ENCODE measurements around the gene ZC3H4.
A peak's percentile ranks its signal among the peaks of the same experiment; 100 is the strongest.
"Not testable (repeated sequence)": the region's sequence is repeated elsewhere in the genome, so short reads cannot be mapped to it uniquely, and the experiment has no call there.

The ZC3H4 gene

DNA sequence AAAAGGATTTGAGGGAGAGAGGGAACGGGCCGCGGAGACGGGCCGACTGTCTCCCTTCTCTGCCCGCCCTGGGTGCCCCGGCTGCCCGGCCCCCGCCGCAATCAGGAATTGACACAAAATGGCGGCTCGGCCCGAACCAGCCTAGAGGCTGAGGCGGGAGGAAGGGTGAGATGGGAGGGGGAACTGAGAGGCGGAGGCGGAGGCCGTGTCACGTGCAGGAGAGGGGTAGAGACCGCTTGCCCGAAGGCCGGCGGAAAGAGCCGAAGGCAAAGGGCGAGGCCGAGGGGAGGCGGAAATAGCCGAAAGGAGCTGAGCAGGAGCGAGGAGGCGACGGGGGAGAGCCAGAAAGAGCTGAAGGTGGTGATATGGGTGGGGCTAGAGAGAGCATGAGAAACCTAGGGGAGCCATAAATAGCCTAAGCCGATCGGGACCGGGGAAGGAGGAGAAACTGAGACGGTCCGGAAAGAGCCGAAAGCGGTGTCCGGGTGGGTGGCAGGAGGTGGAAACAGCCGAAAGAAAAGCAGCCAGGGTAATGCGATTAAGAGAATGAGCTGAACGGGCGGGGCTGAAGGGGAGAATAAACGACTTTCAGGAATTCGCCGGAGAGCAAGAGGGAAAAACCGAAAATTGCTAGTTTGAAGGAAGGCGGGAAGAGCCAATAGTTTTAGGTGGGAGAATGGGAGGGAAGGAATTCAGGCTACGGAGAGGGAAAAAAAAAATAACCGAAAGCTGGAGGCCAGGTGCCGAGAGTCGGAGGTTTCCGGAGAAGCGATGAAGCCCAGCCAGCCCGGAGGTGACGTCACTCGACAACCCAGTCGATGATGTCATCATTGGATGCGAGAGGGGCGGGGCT, at the start of gene ZC3H4:
Gene ZC3H4, minus strand, starts transcription at position 780 of the 853 bp plus-strand sequence. CDS start 1,192 bp downstream, outside the sequence.
- peak; percentile 99 for FAIRE-seq

DNA sequence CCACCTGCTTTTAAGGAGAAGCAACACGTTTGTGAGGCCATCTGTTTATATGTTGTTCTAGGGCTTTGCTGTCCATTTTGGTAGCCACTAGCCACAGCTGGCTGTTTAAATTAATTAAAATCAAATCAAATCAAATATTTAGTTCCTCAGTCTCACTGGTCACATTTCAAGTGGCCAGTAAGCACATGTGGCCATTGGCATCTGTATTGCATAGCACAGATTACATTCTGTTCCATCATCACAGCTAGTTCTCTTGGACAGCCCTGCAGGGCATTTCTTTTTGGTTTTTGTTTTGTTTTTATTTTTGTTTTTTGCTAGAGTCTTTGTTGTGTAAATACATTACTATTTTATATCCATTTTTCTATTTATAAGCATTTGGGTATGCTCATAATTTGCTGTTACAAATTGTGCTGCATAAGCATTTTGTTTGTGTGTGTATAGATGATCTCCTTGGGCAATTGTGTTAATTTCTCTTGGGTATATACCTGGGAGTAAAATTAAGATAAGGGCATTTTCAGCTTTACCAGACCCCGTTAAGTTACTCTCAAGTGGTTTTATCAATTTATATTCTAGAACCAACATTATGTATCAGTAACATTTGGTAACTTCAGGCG, 48.4 kb upstream of the ZC3H4 start:
- FAIRE-seq = no peak

DNA sequence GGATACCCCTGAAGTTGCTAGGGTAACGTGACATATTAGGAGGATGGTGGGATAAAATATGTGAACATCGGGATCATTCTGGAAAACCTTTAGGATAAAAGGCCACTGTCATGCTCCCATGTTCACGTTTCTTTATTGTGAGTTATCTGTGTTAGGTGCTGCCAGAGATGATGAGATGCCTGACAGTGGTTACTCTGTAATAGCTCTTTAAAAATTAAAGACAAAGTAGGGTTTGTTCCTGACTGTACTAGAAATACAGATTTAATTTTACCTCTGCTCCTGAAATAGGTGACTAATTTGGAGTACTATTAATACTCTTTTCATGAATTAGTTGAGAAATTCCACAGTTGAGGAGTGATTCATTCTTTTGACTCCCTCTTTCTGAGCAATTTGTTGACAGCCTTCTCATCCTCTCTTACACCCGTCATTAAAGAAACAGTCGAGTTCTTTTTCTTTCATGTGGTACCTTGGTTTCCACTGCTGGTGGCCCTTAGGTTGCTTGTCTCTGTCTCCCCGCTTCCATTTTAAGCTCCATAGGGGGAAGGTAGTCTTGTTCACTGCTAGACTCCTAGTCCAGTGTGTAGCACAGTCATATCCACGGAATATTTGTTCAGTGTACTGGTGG, 45.4 kb upstream of the ZC3H4 start:
- FAIRE-seq = no peak

DNA sequence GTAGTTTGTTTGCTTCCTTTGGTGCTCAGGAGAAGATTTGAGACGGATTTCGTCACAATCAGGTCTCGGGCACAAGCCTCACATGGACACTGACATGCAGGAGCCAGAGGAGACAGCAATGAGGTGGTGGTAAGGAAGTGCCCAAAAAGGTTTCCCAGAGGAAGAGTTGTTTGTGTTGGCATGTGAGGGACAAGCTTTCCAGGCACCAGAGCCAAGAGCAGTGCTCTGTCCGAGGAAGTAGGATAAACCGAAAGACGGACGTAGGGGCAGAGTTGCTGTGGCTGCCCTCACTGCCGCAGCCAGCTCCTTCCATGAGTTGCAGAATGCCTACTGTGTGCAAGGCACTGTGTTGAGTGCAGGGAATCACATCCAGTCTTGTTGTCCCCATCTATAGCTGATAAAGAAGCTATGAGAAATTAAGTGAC, 44.8 kb upstream of the ZC3H4 start:
- FAIRE-seq = no peak

DNA sequence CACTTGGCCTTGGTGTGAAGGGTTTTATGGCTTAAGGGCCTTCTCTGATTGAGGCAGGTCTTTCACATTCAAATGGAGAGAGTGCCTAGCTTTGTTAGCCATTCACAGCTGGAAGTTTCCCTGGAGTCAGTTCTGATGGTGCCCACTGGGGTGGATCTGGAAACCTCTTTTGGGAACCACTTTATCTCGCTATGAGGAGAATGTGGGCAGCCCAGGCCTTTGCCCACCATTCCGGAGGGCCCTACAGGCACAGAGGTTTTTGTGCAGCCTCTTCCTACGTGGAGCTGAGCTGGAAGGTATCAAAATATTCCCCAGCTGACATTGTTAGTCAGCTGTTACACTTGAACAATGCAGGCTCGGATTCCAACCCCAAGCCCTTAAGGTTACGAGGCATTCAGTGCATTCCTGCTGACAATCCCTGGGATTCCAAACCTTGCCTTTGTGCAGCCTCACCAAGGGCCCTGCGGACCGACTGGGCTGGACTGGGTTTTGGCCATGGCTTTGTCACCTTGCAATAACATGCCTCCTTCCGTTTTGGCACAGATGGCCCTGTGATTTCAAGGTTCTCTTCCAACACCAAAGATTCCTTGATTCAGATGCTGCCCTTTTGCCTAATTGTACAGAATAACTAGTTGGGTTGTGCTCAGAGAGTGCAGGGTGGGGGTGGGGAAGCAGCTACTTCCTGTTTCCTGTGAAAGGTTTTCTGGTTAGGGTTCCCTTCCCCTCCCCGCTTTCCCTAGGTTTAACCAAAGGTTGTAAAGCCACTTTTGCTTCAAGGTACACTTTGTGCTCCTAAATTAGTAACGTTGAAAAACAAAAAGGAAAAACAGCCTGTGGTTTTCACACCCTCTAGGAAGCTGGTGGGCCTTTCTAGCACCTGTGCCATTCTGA, 44.1 kb upstream of the ZC3H4 start:
- FAIRE-seq = no peak

DNA sequence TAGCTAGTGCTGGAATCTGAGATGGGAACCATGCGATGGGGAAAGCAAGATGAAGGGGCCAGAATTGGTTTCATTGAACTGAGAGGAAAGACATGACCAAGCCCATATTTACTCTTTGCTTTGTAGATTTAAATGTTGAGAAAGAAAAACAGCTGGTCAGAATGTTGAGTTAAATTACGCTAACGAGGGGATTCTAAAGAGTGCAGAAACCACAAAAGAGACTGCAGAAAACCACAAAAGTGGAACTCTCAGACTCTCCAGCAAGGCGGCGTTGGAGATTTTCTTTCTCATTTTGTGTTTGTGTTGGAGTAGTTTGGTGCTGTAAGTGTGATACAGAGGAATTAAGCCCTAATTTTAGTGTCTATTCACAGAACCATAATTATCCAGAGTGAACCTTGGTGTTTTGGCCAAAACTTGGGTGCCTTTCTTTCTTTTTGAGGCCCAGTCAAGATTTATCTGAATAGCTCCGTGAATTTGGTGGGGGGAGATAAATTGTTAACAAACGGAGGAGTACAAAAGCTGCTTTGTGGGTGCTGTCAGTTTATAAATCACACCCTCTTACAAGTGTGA, 43.4 kb upstream of the ZC3H4 start:
- FAIRE-seq = no peak

DNA sequence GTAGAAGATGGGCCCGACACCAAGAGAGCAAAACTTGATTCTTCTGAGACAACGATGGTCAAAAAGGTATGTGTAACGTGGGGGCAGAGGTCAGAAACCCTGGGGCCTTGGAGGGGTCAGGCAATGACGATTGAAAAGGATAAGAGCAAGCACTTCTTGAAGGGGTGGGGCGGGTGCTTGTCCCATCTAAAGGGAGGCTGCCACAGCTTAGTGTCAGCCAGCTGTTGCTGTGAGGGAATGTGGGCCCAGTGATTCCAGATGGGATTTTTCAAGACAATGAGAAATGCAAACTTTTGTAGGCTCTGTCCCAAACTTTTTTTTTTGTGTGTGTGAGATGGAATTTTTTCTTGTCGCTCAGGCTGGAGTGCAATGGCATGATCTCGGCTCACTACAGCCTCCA, 41.6 kb upstream of the ZC3H4 start:
- no peak for FAIRE-seq

DNA sequence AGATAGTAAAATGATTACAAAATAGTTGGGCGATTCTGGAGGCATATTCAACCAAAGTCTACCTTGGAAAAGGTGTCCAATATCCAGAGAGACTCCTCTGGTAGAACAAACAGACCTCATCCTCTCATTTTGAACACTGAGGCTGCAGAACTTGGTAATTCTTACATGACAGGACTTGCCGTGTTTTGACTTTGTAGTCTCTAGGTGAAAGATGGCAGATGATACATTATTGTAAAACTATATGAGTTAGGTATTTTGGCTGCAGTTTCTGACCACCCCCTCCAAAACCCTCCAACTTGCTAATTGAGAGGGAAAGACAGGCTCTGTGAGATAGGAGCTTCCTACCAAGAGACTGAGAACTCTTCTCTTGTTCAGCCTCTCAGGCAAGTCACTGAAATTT, 39.7 kb upstream of the ZC3H4 start:
- FAIRE-seq = no peak

DNA sequence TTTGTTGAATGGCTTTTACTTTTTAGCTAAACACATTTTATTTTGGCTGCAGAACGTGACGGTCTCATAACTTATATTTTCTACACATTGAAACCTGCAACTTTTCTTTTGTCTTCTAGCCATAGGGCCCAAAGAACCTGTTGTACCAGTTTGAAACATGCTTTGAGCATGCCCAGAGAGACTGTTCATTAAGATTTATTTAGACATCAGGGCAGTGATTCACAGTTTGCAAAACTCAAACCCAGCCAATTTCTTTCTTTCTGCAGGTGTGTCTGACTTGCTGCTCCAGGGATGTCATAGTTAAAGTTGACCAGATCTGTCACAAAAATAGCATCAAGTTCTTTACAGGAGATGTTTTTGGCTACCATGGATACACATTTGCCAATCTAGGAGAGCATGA, 39.1 kb upstream of the ZC3H4 start:
- FAIRE-seq = no peak

DNA sequence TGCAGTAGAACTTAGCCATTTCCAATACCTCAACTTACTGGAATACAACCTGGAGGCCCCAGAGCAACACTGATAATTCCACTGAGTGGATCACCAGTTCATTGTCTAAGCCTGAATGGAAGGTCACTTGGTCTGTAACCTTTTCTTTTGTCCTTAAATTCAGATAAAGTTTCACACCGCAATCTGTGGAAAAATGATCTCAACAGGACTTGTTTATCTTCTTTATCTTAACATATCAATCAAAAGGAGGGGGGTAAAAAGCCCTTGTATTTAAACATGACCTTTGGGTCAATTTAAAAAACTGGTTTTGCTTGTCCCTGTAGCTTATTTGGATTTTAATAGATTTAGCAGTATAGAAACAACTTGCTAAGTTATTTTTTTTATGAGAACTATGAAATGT, 38.6 kb upstream of the ZC3H4 start:
- no peak for FAIRE-seq

DNA sequence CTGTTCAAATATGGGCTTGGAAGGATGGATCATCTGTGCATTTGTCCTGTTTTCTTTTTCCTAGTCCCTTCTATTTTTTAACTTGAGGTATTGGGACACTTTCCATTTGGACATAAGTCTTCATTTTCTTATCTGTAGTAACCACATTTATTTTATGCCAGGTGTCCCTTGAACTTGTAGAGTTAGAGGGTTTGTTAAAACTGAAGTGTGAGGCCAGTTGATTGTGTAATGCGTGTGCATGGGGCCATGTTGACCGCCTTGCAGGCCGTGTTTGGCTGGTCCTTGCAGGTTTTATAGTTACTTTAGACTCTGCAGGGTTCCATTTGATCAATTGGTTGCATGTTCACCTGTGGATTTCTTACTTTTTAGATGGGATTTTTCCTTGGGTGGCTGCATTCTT, 38.1 kb upstream of the ZC3H4 start:
- FAIRE-seq = no peak

DNA sequence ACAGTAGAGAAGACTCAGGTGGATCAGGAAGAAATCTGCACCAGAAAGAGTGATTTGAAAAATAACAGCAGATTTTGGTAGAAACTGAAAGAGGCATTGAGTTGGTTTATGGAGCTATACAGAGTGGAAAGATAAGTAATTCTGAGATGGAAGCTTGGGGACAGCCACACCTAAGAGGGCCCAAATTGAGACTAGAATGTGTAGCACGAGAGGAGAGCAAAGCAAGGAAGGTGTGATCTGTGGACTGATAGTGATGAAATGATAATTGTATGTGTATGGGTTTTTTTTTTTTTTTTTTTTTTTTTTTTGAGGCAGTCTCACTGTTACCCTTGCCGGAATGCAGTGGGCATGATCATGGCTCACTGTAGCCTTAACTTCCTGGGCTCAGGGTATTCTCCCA, 33.3 kb upstream of the ZC3H4 start:
- no peak for FAIRE-seq

DNA sequence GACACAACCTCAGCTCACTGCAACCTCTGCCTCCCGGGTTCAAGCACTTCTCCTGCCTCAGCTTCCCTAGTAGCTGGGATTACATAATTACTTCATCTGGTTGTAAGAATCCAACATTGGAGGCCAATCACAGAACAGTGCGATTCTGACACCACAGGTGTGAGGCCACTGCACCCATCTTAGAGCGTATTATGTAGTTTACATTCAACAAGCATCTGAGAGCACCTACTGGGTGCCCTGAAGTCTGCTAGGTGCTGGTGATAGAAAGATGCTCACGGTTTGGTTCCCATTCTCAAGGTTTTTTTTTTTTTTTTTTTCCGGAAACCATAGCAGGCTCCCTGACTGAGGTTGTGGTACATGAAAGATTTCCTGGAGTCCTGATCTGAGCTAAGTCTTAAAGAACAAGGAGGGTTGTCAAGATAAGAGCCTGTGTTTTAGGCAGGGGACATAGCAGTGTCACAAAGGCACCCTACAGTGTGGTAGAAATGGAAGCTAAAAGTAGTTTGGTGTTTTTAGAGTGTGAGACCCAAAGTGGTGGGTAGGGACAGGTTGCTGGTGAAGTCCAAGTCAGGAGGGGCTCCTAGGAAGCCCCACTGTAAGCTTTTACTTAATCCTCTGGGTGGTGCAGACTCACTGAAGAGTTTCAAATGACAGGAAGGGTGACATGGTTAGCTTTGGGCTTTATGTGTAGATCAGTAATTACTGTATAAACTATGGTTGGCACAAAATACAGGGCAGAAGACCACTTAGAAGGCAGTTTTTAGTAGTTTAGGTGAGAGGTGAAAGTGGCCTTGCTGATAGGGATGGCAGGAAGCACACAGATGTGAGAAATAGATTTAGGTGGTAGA, 32.3 kb upstream of the ZC3H4 start:
- no peak for FAIRE-seq

DNA sequence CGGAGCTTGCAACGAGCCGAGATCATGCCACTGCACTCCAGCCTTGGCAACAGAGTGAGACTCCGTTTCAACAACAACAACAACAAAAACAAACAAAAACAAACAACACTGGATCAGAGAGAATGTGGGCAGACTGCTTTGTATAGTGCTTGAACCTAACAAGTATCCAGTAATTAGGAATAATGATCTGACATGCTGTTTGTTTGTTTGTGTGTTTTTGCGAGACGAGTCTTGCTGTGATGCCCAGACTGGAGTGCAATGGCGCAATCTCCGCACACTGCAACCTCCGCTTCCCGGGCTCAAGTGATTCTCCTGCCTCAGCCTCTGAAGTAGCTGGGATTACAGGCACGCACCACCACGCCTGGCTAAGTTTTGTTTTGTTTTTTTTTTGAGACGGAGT, 31.1 kb upstream of the ZC3H4 start:
- FAIRE-seq = no peak

DNA sequence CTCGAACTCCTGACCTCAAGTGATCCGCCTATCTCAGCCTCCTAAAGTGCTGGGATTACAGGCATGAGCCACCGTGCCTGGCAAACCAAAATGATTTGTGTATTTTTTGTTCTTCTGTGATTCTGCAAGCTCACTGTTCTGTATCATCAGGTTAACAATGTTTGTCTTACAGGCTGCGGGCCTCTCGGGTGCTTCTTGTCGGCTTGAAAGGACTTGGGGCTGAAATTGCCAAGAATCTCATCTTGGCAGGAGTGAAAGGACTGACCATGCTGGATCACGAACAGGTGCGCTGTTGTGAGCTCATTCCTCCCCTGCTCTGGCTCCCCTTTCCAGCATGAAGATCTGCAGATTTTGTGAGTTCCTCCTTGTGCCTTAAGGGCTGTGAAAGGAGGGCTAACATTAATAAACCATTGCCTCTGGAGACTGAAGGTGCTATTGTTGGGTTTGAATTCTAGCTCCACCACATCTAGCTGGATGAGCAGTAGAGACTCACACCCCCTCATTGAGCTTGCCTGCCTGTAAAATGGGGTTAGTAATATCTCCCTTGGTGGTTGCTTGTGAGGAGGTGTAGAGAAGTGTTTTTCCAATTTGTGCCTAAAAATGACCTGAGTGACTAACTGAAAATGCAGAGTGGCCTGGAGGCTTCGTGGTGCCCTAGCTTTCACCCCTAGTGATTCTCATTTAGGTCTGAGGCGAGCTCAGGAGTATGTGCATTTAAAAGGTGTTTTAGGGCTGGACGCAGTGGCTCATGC, 29.9 kb upstream of the ZC3H4 start:
- no peak for FAIRE-seq

DNA sequence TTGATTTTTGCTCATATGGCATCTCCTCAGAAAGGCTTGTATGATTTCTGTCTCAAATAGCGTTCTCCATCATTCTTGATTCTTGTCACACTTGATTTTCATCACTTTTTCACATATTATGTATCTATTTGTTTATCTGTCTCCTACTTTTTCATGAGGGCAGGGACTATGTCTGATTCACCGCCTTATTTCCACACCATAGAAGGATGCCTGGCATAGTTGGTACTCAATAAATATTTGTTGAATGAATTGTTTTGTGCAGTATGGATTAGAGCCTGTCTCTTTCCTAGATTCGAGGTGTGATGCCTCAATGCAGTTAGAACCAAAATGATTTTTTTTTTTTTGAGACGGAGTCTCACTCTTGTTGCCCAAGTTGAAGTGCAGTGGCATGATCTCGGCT, 29.2 kb upstream of the ZC3H4 start:
- no peak for FAIRE-seq

DNA sequence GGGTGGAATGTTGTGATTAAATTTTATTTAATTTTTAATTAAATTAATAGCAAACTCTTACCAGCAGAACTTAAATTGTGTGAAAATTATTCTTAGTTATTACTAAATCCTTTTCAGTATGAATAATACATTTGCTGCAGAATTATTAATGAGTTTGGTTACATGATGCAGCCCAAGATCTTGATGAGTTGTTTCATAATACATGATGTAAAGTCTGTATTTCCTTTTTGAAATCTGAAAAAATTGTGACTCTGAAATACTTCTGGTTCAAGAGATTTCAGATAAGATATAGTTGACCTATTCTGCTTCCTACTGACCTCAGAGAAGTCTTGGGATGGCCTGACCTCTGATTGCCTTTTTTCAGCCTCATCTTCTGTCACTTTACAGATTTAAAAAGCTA, 28.1 kb upstream of the ZC3H4 start:
- FAIRE-seq = no peak

DNA sequence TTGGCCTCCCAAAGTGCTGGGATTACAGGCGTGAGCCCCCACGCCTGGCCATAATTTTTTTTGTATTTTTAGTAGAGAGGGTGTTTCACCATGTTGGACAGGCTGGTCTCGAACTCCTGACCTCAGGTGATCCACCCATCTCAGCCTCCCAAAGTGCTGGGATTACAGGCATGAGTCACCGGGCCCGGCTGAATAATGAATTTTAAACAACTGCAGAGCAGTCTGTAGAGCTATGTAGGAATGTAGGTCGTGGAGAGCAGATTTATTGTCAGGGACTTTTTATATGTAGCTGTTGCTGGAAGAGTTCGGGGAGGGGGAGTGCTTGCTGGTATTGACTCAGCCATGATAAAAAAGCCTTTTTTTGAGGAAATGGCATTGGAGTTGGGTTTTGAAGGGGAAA, 27.7 kb upstream of the ZC3H4 start:
- FAIRE-seq = not testable (repeated sequence)

DNA sequence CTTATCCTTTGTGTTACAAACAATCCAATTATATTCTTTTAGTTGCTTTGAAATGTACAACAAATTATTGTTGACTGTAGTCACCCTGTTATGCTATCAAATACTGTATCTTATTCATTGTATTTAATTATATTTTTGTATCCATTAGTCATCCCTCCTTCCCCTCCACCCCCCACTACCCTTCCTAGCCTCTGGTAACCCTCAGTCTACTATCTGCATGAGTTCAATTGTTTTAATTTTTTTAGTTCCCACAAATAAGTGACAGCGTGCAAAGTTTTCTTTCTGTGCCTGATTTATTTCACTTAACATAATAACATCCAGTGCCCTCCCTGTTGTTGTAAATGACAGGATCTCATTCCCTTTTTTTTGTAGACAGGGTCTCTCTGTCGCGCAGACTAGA, 21.6 kb upstream of the ZC3H4 start:
- no peak for FAIRE-seq

DNA sequence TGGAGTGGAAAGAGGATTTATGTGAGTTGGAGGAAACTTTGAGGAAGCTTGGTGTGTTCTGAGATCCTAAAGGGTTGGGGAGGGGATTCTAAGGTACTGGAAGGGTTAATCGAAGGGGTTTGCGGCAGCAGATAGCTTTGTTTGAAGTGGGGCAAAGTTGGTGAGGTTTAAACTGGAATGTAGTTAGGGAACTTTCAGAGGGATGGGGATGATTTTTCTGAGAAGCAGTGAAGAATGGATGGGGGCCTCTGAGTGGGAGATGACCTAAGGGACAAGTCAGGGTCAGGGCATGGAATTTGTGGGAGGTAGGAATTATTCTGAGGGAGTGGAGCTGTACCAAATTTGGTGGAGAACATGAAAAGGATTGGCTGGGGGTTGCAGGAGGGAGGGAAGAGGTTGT, 21.0 kb upstream of the ZC3H4 start:
- FAIRE-seq = no peak

DNA sequence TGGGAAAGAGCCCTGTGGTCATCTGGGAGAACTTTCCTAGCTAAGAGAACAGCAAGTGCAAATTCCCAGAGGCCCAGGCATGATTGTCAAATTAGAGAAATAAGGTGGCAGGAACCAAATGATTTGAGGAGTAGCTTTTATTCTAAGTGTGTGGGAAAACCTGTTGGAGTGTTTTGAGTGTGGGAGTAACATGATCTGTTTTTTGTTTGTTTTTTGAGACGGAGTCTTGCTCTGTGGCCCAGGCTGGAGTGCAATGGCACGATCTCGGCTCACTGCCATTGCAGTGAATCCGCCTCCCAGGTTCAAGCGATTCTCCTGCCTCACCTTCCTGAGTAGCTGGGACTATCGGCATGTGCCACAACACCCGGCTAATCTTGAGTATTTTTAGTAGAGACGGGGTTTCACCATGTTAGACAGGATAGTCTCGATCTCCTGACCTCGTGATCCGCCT, 19.5 kb upstream of the ZC3H4 start:
- FAIRE-seq = no peak
